Uterus (tissue), 2 donors: ENCODE data around the gene IL20RB.

Experiments used
- CTCF ChIP-seq, 4 experiments: fragments of 200-600 bp in 2 of 4; fragments of 450-650 bp in 2 of 4; sonication (generic) in 2 of 4; IDR thresholded peaks; one replicate each; pipeline ENCODE4 v1.5.1; 2016 to 2019; ENCODE audit warnings: antibody characterized with exemption in 4 of 4, mild to moderate bottlenecking in 2 of 4, moderate library complexity in 1 of 4
- POLR2A ChIP-seq, 2 donors: fragments of 450-650 bp; IDR thresholded peaks; one replicate each; pipeline ENCODE4 v1.6.1; 2016; ENCODE audit warnings: antibody characterized with exemption in 2 of 2, mild to moderate bottlenecking in 1 of 2, moderate library complexity in 1 of 2

GRCh38 chr3:137052298-137052697 is 94.5 kb downstream of the IL20RB start:
- no peak for TF ChIP-seq CTCF (IDR thresholded peaks at IDR 0.05)
- TF ChIP-seq POLR2A (IDR thresholded peaks at IDR 0.05): no peak
